ENCODE results near the gene SMIM29. TPM values are rescaled to one million over a fixed set of nuclear protein-coding genes. Genes with fewer than 3 reads are reported as not detected.
A peak's percentile ranks its signal among the peaks of the same experiment; 100 is the strongest.

SMIM29 gene
- total and polyA plus RNA-seq, 2 donors (not counting 1 experiment from before 2014, with no cell fraction given): 43.6 to 106 TPM

- DNase-seq: peak; percentile 76
- Histone ChIP-seq H3K79me2 (ENCODE audit: control insufficient read depth, insufficient read depth, low read length) (peaks cover 14% of the 10 kb centered on the region), H3K4me1 (ENCODE audit: control insufficient read depth in 2 of 2, insufficient read depth in 2 of 2, low read length in 2 of 2) (peaks cover 14 to 32% of the 10 kb centered on the region in 2 donors), H3K9ac (ENCODE audit: low read length) (no peak overlapping the region), H3K9me3 (ENCODE audit: control extremely low read depth in 1 of 3, control insufficient read depth in 2 of 3, insufficient read depth in 1 of 3, low read length in 2 of 3) (peaks cover 0 to 4% (median 0%) of the 10 kb centered on the region in 3 donors), H2AFZ (ENCODE audit: insufficient read depth, low read depth, low read length, poor library complexity, severe bottlenecking) (no peak overlapping the region), H3K27ac (ENCODE audit: low read length in 2 of 2) (peak overlapping the region; percentile 33 to 93), H3K4me2 (replicated peaks; ENCODE audit: low read depth, low read length, poor library complexity, severe bottlenecking) (no peak overlapping the region), H3K4me3 (ENCODE audit: control extremely low read depth in 1 of 5, extremely low read depth in 1 of 5, insufficient read depth in 1 of 5, low read depth in 2 of 5, low read length in 4 of 5) (no peak overlapping the region), H3K27me3 (replicated peaks in 1 of 4; ENCODE audit: control extremely low read depth in 1 of 4, control insufficient read depth in 3 of 4, insufficient read depth in 4 of 4, low read length in 3 of 4) (no peaks in the 10 kb centered on the region), H3K36me3 (replicated peaks in 1 of 2; ENCODE audit: control extremely low read depth in 1 of 2, control insufficient read depth in 1 of 2, extremely low read depth in 1 of 2, insufficient read depth in 2 of 2, low read length in 1 of 2) (peaks cover 0 to 29% of the 10 kb centered on the region in 2 experiments), H4K20me1 (ENCODE audit: control insufficient read depth, insufficient read depth, low read length, poor library complexity, severe bottlenecking) (peaks cover 30% of the 10 kb centered on the region)
- Mint-ChIP-seq H3K4me3 (peak overlapping the region; percentile 99), H3K27ac (peak overlapping the region; percentile 78), H3K4me1 (peaks cover 49% of the 10 kb centered on the region), H3K27me3 (no peaks in the 10 kb centered on the region), H3K9me3 (ENCODE audit: insufficient read depth) (no peaks in the 10 kb centered on the region)
- CTCF ChIA-PET: interaction anchor here (0.6 to 5.8 kb wide), 14 partner anchors 10 to 441 kb away, joined by 3 to 261 read pairs (median 4); partner anchors contain the start of genes HMGA1 and RPS10
- WGBS (ENCODE audit: insufficient coverage): 76% methylated on average over 7 of the region's 8 CpGs
- no peak for ATAC-seq (ENCODE audit: low read depth)
- intact Hi-C loops (cut with micrococcal nuclease): loop anchor here (5.0 kb wide), 2 partner anchors 71 to 459 kb away; partner anchors contain the start of gene LEMD2
- POLR2A ChIA-PET: interaction anchor here (3.2 kb wide), 1 partner anchor 51 kb away, joined by 12 read pairs; no protein-coding TSS in a partner anchor
- no peak for TF ChIP-seq EZH2 (IDR thresholded peaks at IDR 0.05; ENCODE audit: borderline replicate concordance, insufficient read depth, low read depth, low read length, poor library complexity, severe bottlenecking)
- TF ChIP-seq CTCF (IDR thresholded peaks at IDR 0.05): peak; percentile 67
These were observed 2.0 kb downstream of the SMIM29 start for GRCh38 chr6:34246563-34247391.

GRCh38 chr6:34246249-34246562, 2.6 kb downstream of the SMIM29 start:
- no peak for ATAC-seq (ENCODE audit: low read depth)
- Histone ChIP-seq H4K20me1 (ENCODE audit: control insufficient read depth, insufficient read depth, low read length, poor library complexity, severe bottlenecking) (peaks cover 35% of the 10 kb centered on the region), H3K4me1 (ENCODE audit: control insufficient read depth in 2 of 2, insufficient read depth in 2 of 2, low read length in 2 of 2) (peaks cover 14 to 32% of the 10 kb centered on the region in 2 donors), H3K79me2 (ENCODE audit: control insufficient read depth, insufficient read depth, low read length) (peaks cover 16% of the 10 kb centered on the region), H3K27ac (ENCODE audit: low read length in 2 of 2) (peak overlapping the region in 1 of 2 donors; percentile 93), H3K4me3 (ENCODE audit: control extremely low read depth in 1 of 5, extremely low read depth in 1 of 5, insufficient read depth in 1 of 5, low read depth in 2 of 5, low read length in 4 of 5) (no peak overlapping the region), H3K27me3 (replicated peaks in 1 of 4; ENCODE audit: control extremely low read depth in 1 of 4, control insufficient read depth in 3 of 4, insufficient read depth in 4 of 4, low read length in 3 of 4) (no peaks in the 10 kb centered on the region), H2AFZ (ENCODE audit: insufficient read depth, low read depth, low read length, poor library complexity, severe bottlenecking) (no peak overlapping the region), H3K9ac (ENCODE audit: low read length) (no peak overlapping the region), H3K9me3 (ENCODE audit: control extremely low read depth in 1 of 3, control insufficient read depth in 2 of 3, insufficient read depth in 1 of 3, low read length in 2 of 3) (peaks cover 0 to 4% (median 0%) of the 10 kb centered on the region in 3 donors), H3K4me2 (replicated peaks; ENCODE audit: low read depth, low read length, poor library complexity, severe bottlenecking) (no peak overlapping the region), H3K36me3 (replicated peaks in 1 of 2; ENCODE audit: control extremely low read depth in 1 of 2, control insufficient read depth in 1 of 2, extremely low read depth in 1 of 2, insufficient read depth in 2 of 2, low read length in 1 of 2) (peaks cover 0 to 35% of the 10 kb centered on the region in 2 experiments)
- no peak for TF ChIP-seq CTCF (IDR thresholded peaks at IDR 0.05)
- ChIA-PET POLR2A (no interaction called here), CTCF (interaction anchor here (0.6 to 5.8 kb wide), 8 partner anchors 10 to 179 kb away, joined by 3 to 261 read pairs (median 6); partner anchors contain the start of genes HMGA1 and RPS10)
- H3K4me3 Mint-ChIP-seq: peak overlapping the region; percentile 44
- H3K4me1 Mint-ChIP-seq: peaks cover 48% of the 10 kb centered on the region
- intact Hi-C loops (cut with micrococcal nuclease): loop anchor here (5.0 kb wide), 2 partner anchors 71 to 459 kb away; partner anchors contain the start of gene LEMD2
- H3K27ac Mint-ChIP-seq: peak overlapping the region; percentile 56
- no peaks in the 10 kb centered on the region for H3K27me3 Mint-ChIP-seq
- no peaks in the 10 kb centered on the region for H3K9me3 Mint-ChIP-seq (ENCODE audit: insufficient read depth)
- DNase-seq: no peak
- no CpG with 5 or more reads among the region's 2 CpGs for WGBS (ENCODE audit: insufficient coverage)
